OCI-LY1 (cell line): ENCODE data around the gene PLXDC1.

Experiments used
- H2AFZ ChIP-seq: fragments of 200-600 bp; sonication (generic), shearing (Covaris generic); 2 replicates; pipeline ENCODE4 v1.6.0; 2014; ENCODE audit warnings: antibody characterized with exemption, mild to moderate bottlenecking, low read length
- H3F3A ChIP-seq: fragments of 200-600 bp; sonication (generic), shearing (Covaris generic); 2 replicates; pipeline ENCODE4 v1.6.0; 2014; ENCODE audit warnings: mild to moderate bottlenecking, antibody characterized with exemption, low read length, moderate library complexity; ENCODE audit not compliant: insufficient read depth
- H3K27ac ChIP-seq: fragments of 200-600 bp; sonication (generic); 2 replicates; pipeline ENCODE4 v1.5.1; 2014; ENCODE audit warnings: low read length, mixed run types, mild to moderate bottlenecking, low read depth; ENCODE audit not compliant: poor library complexity, severe bottlenecking
- H3K27me3 ChIP-seq: fragments of 200-600 bp; sonication (generic); 2 replicates; pipeline ENCODE4 v1.6.0; 2014; ENCODE audit warnings: antibody characterized with exemption, mild to moderate bottlenecking, low read length, moderate library complexity; ENCODE audit not compliant: insufficient read depth
- H3K36me3 ChIP-seq: fragments of 200-600 bp; sonication (generic); 2 replicates; pipeline ENCODE4 v1.6.1; 2014; ENCODE audit warnings: mild to moderate bottlenecking, antibody characterized with exemption, low read length, moderate library complexity, mixed read lengths; ENCODE audit not compliant: insufficient read depth
- H3K4me1 ChIP-seq: fragments of 200-600 bp; sonication (generic); 2 replicates; pipeline ENCODE4 v1.5.1; 2014; ENCODE audit warnings: mild to moderate bottlenecking, low read length, moderate library complexity; ENCODE audit not compliant: insufficient read depth, severe bottlenecking
- H3K4me2 ChIP-seq: fragments of 200-600 bp; sonication (generic), shearing (Covaris generic); 2 replicates; pipeline ENCODE4 v1.6.1; 2014; ENCODE audit warnings: low read length
- H3K4me3 ChIP-seq: fragments of 200-600 bp; sonication (generic); 2 replicates; pipeline ENCODE4 v1.5.1; 2014; ENCODE audit warnings: low read length, low read depth, mild to moderate bottlenecking, mixed read lengths; ENCODE audit not compliant: poor library complexity, severe bottlenecking
- H3K79me2 ChIP-seq: fragments of 200-600 bp; shearing (Covaris generic); 2 replicates; pipeline ENCODE4 v1.6.1; 2016; ENCODE audit warnings: mixed run types, low read length, mixed read lengths; ENCODE audit not compliant: insufficient read depth
- H3K9ac ChIP-seq: fragments of 200-600 bp; sonication (generic), shearing (Covaris generic); 2 replicates; pipeline ENCODE4 v1.6.1; 2014; ENCODE audit warnings: mild to moderate bottlenecking, low read length, mixed read lengths
- H3K9me2 ChIP-seq: fragments of 200-600 bp; sonication (generic), shearing (Covaris generic); 2 replicates; pipeline ENCODE4 v1.6.1; 2014; ENCODE audit warnings: low read depth, mild to moderate bottlenecking, low read length, mixed read lengths
- H3K9me3 ChIP-seq: fragments of 200-600 bp; shearing (Covaris generic); 2 replicates; pipeline ENCODE4 v1.6.1; 2014; ENCODE audit warnings: low read length, mixed read lengths
- H4K20me1 ChIP-seq: fragments of 200-600 bp; sonication (generic), shearing (Covaris generic); 2 replicates; pipeline ENCODE4 v1.6.0; 2016; ENCODE audit warnings: mild to moderate bottlenecking, low read length; ENCODE audit not compliant: insufficient read depth
- EZH2 ChIP-seq: fragments of 200-600 bp; sonication (generic), shearing (Covaris generic); IDR thresholded peaks from 2 replicates; pipeline ENCODE4 v1.8.0; 2017; ENCODE audit warnings: borderline replicate concordance, mixed run types, mild to moderate bottlenecking, antibody characterized with exemption, low read length, moderate library complexity, mixed read lengths
- TF ChIP-seq, protein P1 (sequence below): fragments of 200-600 bp; sonication (generic), shearing (Covaris generic); IDR thresholded peaks from 2 replicates; pipeline ENCODE4 v1.5.1; 2017; ENCODE audit warnings: mild to moderate bottlenecking, antibody characterized with exemption, low read length, moderate library complexity, mixed read lengths

Gene PLXDC1

DNA sequence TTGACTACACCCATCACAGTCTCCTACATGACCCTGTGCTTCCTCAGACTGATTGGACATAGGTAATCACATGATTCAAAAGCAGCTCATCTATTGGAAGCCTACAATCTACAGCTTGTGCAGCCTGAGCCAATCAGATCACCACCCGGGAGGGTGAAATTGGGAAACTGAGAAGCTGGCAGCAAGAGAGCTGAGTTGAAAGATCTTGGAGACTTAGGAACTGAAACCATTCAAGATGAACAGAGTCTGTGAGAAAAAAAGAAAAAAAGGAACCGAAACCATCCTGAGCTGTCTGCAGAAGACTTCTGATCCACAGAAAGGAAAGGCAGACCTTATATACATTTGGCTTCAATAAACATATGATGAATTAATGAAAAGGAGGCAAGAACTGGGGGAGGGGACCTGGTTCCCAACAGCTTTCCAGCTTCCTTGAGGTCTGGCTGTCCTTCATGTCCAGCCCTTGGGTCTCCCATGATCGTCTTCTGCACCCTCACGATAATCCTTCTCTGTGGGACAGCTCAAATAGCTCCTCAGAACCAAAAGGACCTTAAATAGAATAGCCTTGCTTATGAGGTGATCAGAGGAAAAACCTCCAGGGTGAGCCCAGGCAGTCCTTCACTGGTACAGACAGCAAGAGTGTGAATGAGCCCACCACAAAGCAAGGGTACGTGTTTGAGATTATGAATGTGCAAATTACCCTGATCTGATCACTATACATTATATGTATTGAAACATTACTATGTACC, 32.6 kb downstream of the PLXDC1 start:
- Histone ChIP-seq H3F3A (no peaks in the 10 kb centered on the region), H2AFZ (no peak overlapping the region), H3K4me2 (peak overlapping the region; percentile 3; the same call in 1 of the 2 replicates), H4K20me1 (no peaks in the 10 kb centered on the region), H3K4me1 (peaks cover 10% of the 10 kb centered on the region), H3K4me3 (no peak overlapping the region), H3K27ac (no peak overlapping the region), H3K9me2 (no peaks in the 10 kb centered on the region), H3K9ac (no peak overlapping the region), H3K9me3 (no peaks in the 10 kb centered on the region), H3K36me3 (no peaks in the 10 kb centered on the region), H3K27me3 (no peaks in the 10 kb centered on the region), H3K79me2 (no peaks in the 10 kb centered on the region)
- TF ChIP-seq, protein P1, sequence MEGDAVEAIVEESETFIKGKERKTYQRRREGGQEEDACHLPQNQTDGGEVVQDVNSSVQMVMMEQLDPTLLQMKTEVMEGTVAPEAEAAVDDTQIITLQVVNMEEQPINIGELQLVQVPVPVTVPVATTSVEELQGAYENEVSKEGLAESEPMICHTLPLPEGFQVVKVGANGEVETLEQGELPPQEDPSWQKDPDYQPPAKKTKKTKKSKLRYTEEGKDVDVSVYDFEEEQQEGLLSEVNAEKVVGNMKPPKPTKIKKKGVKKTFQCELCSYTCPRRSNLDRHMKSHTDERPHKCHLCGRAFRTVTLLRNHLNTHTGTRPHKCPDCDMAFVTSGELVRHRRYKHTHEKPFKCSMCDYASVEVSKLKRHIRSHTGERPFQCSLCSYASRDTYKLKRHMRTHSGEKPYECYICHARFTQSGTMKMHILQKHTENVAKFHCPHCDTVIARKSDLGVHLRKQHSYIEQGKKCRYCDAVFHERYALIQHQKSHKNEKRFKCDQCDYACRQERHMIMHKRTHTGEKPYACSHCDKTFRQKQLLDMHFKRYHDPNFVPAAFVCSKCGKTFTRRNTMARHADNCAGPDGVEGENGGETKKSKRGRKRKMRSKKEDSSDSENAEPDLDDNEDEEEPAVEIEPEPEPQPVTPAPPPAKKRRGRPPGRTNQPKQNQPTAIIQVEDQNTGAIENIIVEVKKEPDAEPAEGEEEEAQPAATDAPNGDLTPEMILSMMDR = no peak
- no peak for TF ChIP-seq EZH2

DNA sequence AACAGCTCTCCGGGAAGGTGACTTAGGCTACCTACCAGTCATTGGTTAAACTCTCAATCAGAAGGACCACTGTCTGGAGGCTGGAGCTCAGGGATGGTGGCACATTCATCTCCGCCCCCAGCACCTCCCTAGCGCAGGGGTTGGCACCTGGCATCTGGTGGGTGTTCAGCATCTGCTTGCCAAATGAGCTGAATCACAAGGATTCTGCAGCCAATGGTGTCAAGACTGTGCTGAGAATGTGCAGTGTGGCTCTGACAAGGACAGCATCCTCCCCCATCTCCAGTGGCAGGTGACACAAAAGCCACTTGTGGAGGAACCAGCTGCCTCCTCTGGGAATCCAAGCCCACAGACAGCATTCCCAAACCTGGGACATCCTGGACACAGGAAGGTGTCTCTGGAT, 35.2 kb downstream of the PLXDC1 start:
- no peak overlapping the region for H2AFZ ChIP-seq
- no peak overlapping the region for H3K4me2 ChIP-seq
- no peak overlapping the region for H3K9ac ChIP-seq
- no peak overlapping the region for H3K27ac ChIP-seq
- H3K4me1 ChIP-seq = peaks cover 10% of the 10 kb centered on the region
- H3K9me3 ChIP-seq = no peaks in the 10 kb centered on the region
- no peaks in the 10 kb centered on the region for H3K79me2 ChIP-seq
- H3F3A ChIP-seq = no peaks in the 10 kb centered on the region
- no peak overlapping the region for H3K4me3 ChIP-seq
- TF ChIP-seq, protein P1 = no peak
- TF ChIP-seq EZH2 = no peak
- H4K20me1 ChIP-seq = no peaks in the 10 kb centered on the region
- H3K9me2 ChIP-seq = no peaks in the 10 kb centered on the region
- H3K36me3 ChIP-seq = no peaks in the 10 kb centered on the region
- peaks cover 4% of the 10 kb centered on the region; the same call in 1 of the 2 replicates for H3K27me3 ChIP-seq

DNA sequence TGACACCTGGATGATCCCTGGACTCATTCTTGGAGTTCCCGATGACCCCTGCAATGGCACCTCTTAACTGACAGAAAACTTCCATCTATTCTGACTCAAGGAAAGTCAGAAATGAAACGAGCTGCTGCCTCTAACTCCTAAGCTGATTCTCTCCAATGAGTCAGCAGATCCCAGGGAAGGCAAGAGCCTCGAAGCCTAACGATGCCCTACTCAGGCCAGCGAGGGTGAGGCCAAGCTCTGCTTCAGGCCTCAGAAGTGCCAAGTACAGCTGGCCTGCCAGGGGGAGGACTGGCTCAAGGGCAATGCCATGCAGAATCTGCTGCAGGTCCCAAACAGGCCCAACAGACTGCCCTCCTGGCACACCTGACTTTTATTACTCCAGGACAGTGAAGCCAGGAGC, 36.3 kb downstream of the PLXDC1 start:
- peaks cover 10% of the 10 kb centered on the region for H3K4me1 ChIP-seq
- no peaks in the 10 kb centered on the region for H3K9me2 ChIP-seq
- no peaks in the 10 kb centered on the region for H4K20me1 ChIP-seq
- H3K36me3 ChIP-seq = no peaks in the 10 kb centered on the region
- H3K79me2 ChIP-seq = no peaks in the 10 kb centered on the region
- TF ChIP-seq, protein P1 = no peak
- TF ChIP-seq EZH2 = no peak
- no peak overlapping the region for H2AFZ ChIP-seq
- no peak overlapping the region for H3K4me3 ChIP-seq
- H3K4me2 ChIP-seq = no peak overlapping the region
- H3K9me3 ChIP-seq = no peaks in the 10 kb centered on the region
- H3K27me3 ChIP-seq = peaks cover 4% of the 10 kb centered on the region; the same call in 1 of the 2 replicates
- no peak overlapping the region for H3K27ac ChIP-seq
- no peak overlapping the region for H3K9ac ChIP-seq
- H3F3A ChIP-seq = no peaks in the 10 kb centered on the region
